ENCODE results near the gene PDHA1.

GRCh38 chrX:19382555-19383145, 38.9 kb downstream of the PDHA1 start:
- peak in 9 of 11 experiments; percentile 30 to 65 (median 49) for TF ChIP-seq CTCF (IDR thresholded peaks at IDR 0.05 in 8 of 11, conservative IDR thresholded peaks at IDR 0.05 in 3 of 11)
- no peak for TF ChIP-seq POLR2A (IDR thresholded peaks at IDR 0.05)
- TF ChIP-seq POLR2AphosphoS5 (IDR thresholded peaks at IDR 0.05), result no peak
